ENCODE measurements around the gene TOR1AIP1. TPM values are rescaled to one million over a fixed set of nuclear protein-coding genes. Genes with fewer than 3 reads are reported as not detected.

Gene TOR1AIP1
- total and polyA plus RNA-seq, 4 donors: 20.4 to 94.7 (median 32.8) TPM

DNA sequence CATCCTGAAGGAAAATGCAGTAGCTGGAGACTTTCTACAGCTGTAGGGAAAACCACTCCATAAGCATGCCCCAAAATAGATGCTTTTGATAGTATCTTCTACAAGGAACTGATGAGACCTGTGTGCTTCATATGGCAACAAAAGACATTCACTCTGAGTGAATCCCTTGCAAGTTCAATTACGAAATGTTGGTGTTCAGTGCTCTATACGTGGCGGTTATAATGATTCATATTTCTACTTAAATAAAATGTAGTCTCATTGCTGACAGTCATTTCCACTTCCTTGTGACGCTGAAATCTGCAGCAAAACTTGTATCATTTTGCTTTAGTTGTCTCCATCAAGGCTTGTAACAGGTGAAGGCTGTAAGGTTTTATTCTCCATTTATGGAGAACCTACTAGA lies 25.1 kb upstream of the TOR1AIP1 start:
- 63 to 85% methylated on average over 4 of the region's 4 CpGs for WGBS, 2 donors
- ATAC-seq (ENCODE audit: insufficient read depth, low FRiP score) (no peak), DNase-seq (no peak)
- Histone ChIP-seq H3K4me1 (ENCODE audit: control insufficient read depth in 5 of 5, insufficient read depth in 5 of 5, low read length in 5 of 5) (no peaks in the 10 kb centered on the region), H3K9me3 (ENCODE audit: control insufficient read depth in 4 of 4, insufficient read depth in 3 of 4, low read length in 3 of 4) (no peaks in the 10 kb centered on the region), H3K9ac (ENCODE audit: insufficient read depth in 1 of 2, low read length in 2 of 2) (no peak overlapping the region), H3K27me3 (ENCODE audit: control insufficient read depth in 3 of 3, insufficient read depth in 3 of 3, low read length in 2 of 3) (no peaks in the 10 kb centered on the region), H3K36me3 (ENCODE audit: control insufficient read depth in 4 of 4, insufficient read depth in 4 of 4, low read length in 4 of 4) (peaks cover 6 to 13% (median 11%) of the 10 kb centered on the region in 4 donors), H3K4me3 (no peak overlapping the region), H3K27ac (ENCODE audit: low read depth in 1 of 2, low read length in 1 of 2) (no peak overlapping the region)
- TF ChIP-seq, protein P1, sequence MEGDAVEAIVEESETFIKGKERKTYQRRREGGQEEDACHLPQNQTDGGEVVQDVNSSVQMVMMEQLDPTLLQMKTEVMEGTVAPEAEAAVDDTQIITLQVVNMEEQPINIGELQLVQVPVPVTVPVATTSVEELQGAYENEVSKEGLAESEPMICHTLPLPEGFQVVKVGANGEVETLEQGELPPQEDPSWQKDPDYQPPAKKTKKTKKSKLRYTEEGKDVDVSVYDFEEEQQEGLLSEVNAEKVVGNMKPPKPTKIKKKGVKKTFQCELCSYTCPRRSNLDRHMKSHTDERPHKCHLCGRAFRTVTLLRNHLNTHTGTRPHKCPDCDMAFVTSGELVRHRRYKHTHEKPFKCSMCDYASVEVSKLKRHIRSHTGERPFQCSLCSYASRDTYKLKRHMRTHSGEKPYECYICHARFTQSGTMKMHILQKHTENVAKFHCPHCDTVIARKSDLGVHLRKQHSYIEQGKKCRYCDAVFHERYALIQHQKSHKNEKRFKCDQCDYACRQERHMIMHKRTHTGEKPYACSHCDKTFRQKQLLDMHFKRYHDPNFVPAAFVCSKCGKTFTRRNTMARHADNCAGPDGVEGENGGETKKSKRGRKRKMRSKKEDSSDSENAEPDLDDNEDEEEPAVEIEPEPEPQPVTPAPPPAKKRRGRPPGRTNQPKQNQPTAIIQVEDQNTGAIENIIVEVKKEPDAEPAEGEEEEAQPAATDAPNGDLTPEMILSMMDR (IDR thresholded peaks at IDR 0.05; ENCODE audit: control extremely low read depth, extremely low read depth): no peak

GRCh38 chr1:179860652-179861051 lies 21.4 kb upstream of the TOR1AIP1 start:
- Histone ChIP-seq H3K9me3 (ENCODE audit: control insufficient read depth in 4 of 4, insufficient read depth in 3 of 4, low read length in 3 of 4) (no peaks in the 10 kb centered on the region), H3K4me1 (ENCODE audit: control insufficient read depth in 5 of 5, insufficient read depth in 5 of 5, low read length in 5 of 5) (peaks cover 0 to 6% (median 0%) of the 10 kb centered on the region in 5 donors), H3K4me3 (no peak overlapping the region), H3K27me3 (ENCODE audit: control insufficient read depth in 3 of 3, insufficient read depth in 3 of 3, low read length in 2 of 3) (no peaks in the 10 kb centered on the region), H3K36me3 (ENCODE audit: control insufficient read depth in 4 of 4, insufficient read depth in 4 of 4, low read length in 4 of 4) (peaks cover 15 to 29% (median 23%) of the 10 kb centered on the region in 4 donors), H3K9ac (ENCODE audit: insufficient read depth in 1 of 2, low read length in 2 of 2) (no peak overlapping the region), H3K27ac (ENCODE audit: low read depth in 1 of 2, low read length in 1 of 2) (no peak overlapping the region)
- no peak for ATAC-seq (ENCODE audit: insufficient read depth, low FRiP score)
- TF ChIP-seq, protein P1 (IDR thresholded peaks at IDR 0.05; ENCODE audit: control extremely low read depth, extremely low read depth): no peak
- no peak for DNase-seq
- 85 to 97% methylated on average over 3 of the region's 3 CpGs for WGBS, 2 donors

DNA sequence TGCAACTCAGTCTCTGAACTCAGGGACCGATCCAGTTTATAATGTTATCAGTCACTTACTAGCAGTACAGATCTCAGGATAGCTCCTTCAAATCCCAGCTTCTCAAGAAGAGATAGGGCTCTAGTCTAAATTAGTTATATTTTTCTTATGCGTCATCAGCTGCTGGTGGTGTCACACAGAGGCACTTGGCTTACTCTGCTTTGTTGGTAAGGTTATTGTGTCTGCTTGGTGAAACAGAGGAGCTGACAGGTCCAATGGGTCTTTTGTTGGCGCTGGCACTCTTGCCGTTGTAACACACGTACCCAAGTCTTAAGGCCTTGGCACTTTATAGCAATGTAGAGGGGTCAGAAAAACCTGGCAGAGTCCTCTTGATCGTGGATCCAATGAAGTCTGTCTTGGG lies 16.7 kb upstream of the TOR1AIP1 start:
- H3K4me1 ChIP-seq (ENCODE audit: control insufficient read depth in 5 of 5, insufficient read depth in 5 of 5, low read length in 5 of 5): peaks cover 0 to 6% (median 0%) of the 10 kb centered on the region in 5 donors
- no peak overlapping the region for H3K4me3 ChIP-seq
- DNase-seq (no peak), ATAC-seq (ENCODE audit: insufficient read depth, low FRiP score) (no peak)
- H3K9me3 ChIP-seq (ENCODE audit: control insufficient read depth in 4 of 4, insufficient read depth in 3 of 4, low read length in 3 of 4): no peaks in the 10 kb centered on the region
- H3K9ac ChIP-seq (ENCODE audit: insufficient read depth in 1 of 2, low read length in 2 of 2): no peak overlapping the region
- no peaks in the 10 kb centered on the region for H3K27me3 ChIP-seq (ENCODE audit: control insufficient read depth in 3 of 3, insufficient read depth in 3 of 3, low read length in 2 of 3)
- peaks cover 9 to 30% (median 19%) of the 10 kb centered on the region in 4 donors for H3K36me3 ChIP-seq (ENCODE audit: control insufficient read depth in 4 of 4, insufficient read depth in 4 of 4, low read length in 4 of 4)
- 92 to 94% methylated on average over 6 of the region's 6 CpGs for WGBS, 2 donors
- no peak overlapping the region for H3K27ac ChIP-seq (ENCODE audit: low read depth in 1 of 2, low read length in 1 of 2)
- TF ChIP-seq, protein P1 (IDR thresholded peaks at IDR 0.05; ENCODE audit: control extremely low read depth, extremely low read depth): no peak

DNA sequence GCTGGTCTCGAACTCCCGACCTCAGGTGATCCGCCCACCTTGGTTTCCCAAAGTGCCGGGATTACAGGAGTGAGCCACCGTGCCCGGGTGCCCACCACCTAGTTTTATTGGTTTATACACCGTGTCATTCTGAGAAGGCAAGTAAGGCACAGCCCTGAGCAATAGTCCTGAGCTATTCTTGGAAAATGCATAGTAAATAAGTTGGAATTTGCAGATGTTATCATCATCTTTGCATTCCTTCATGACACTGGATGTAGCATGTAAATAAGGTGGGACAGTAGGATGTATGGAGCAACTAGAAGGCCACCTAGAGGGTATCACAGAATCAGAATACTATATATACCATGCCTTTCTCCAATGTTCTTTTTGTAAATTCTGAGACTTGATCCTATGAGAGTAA lies 15.5 kb upstream of the TOR1AIP1 start:
- WGBS, 2 donors: 96 to 98% methylated on average over 7 of the region's 7 CpGs

More for the DNA sequence above, 15.5 kb upstream of the TOR1AIP1 start:
- H3K27me3 ChIP-seq (ENCODE audit: control insufficient read depth in 3 of 3, insufficient read depth in 3 of 3, low read length in 2 of 3): no peaks in the 10 kb centered on the region
- H3K36me3 ChIP-seq (ENCODE audit: control insufficient read depth in 4 of 4, insufficient read depth in 4 of 4, low read length in 4 of 4): peaks cover 9 to 25% (median 18%) of the 10 kb centered on the region in 4 donors
- ATAC-seq (ENCODE audit: insufficient read depth, low FRiP score) (no peak), DNase-seq (no peak)
- no peaks in the 10 kb centered on the region for H3K9me3 ChIP-seq (ENCODE audit: control insufficient read depth in 4 of 4, insufficient read depth in 3 of 4, low read length in 3 of 4)
- TF ChIP-seq, protein P1 (IDR thresholded peaks at IDR 0.05; ENCODE audit: control extremely low read depth, extremely low read depth): no peak
- no peak overlapping the region for H3K27ac ChIP-seq (ENCODE audit: low read depth in 1 of 2, low read length in 1 of 2)
- no peak overlapping the region for H3K9ac ChIP-seq (ENCODE audit: insufficient read depth in 1 of 2, low read length in 2 of 2)
- no peak overlapping the region for H3K4me3 ChIP-seq
- peaks cover 0 to 10% (median 0%) of the 10 kb centered on the region in 5 donors for H3K4me1 ChIP-seq (ENCODE audit: control insufficient read depth in 5 of 5, insufficient read depth in 5 of 5, low read length in 5 of 5)

Measured in lung (tissue), 12 donors.